ENCODE results near the gene NFKB1.

The NFKB1 gene

GRCh38 chr4:102519925-102520324, 18.8 kb downstream of the NFKB1 start:
- no peaks in the 10 kb centered on the region for H3K27me3 ChIP-seq (ENCODE audit: control insufficient read depth, insufficient read depth, low read length)
- H3K36me3 ChIP-seq (ENCODE audit: control insufficient read depth, insufficient read depth, low read length): no peaks in the 10 kb centered on the region
- H3K4me1 ChIP-seq (ENCODE audit: control insufficient read depth, insufficient read depth, low read length): no peaks in the 10 kb centered on the region

GRCh38 chr4:102521570-102521969, 20.4 kb downstream of the NFKB1 start:
- Histone ChIP-seq H3K4me3 (ENCODE audit: low read depth, low read length) (no peak overlapping the region), H3K27me3 (ENCODE audit: control insufficient read depth, insufficient read depth, low read length) (no peaks in the 10 kb centered on the region), H3K9me3 (ENCODE audit: control insufficient read depth, insufficient read depth, low read length) (no peaks in the 10 kb centered on the region), H3K9ac (ENCODE audit: low read depth, low read length) (no peak overlapping the region), H3K4me1 (ENCODE audit: control insufficient read depth, insufficient read depth, low read length) (no peaks in the 10 kb centered on the region), H3K36me3 (ENCODE audit: control insufficient read depth, insufficient read depth, low read length) (no peaks in the 10 kb centered on the region)

More at GRCh38 chr4:102519925-102520324, 18.8 kb downstream of the NFKB1 start:
- H3K4me3 ChIP-seq (ENCODE audit: low read depth, low read length): no peak overlapping the region
- H3K9ac ChIP-seq (ENCODE audit: low read depth, low read length): no peak overlapping the region
- H3K9me3 ChIP-seq (ENCODE audit: control insufficient read depth, insufficient read depth, low read length): no peaks in the 10 kb centered on the region

DNA sequence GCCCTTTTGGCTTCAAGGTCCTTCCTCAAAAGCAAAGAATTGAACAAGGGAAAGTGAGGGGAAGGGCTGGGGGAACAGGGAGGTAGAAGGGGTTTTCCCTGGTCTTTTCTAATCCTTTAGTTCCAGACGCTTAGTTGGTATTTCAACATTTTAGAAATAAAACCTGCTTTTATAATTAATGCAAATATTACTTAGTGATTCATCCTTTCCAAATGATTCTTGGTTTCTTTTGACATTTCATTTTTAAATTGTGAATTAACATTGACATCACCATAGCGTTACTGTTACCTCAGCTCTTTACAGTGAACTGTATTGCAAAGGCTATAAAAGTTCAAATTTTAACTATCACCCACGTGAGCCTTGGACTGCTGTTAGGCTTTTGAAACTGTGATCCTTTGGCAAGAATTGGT, 20.9 kb downstream of the NFKB1 start:
- H3K36me3 ChIP-seq (ENCODE audit: control insufficient read depth, insufficient read depth, low read length): no peaks in the 10 kb centered on the region

DNA sequence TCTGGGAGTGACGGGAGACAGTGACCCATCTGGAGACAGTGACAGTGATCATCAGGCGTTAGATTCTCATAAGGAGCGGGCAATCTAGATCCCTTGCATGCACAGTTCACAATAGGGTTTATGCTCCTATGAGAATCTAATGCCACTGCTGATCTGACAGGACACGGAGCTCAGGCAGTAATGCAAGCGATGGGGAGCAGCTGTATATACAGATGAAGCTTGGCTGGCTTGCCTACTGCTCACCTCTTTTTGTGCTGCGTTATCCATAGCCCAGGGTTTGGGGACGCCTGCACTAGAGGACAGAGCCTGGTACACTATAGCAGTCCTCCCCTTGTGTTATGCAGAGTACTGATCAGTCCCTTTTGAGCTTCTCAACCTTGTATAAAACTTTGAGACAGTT, 23.5 kb downstream of the NFKB1 start:
- Histone ChIP-seq H3K4me1 (ENCODE audit: control insufficient read depth, insufficient read depth, low read length) (no peaks in the 10 kb centered on the region), H3K4me3 (ENCODE audit: low read depth, low read length) (no peak overlapping the region), H3K9ac (ENCODE audit: low read depth, low read length) (no peak overlapping the region), H3K36me3 (ENCODE audit: control insufficient read depth, insufficient read depth, low read length) (no peaks in the 10 kb centered on the region), H3K27me3 (ENCODE audit: control insufficient read depth, insufficient read depth, low read length) (no peaks in the 10 kb centered on the region), H3K9me3 (ENCODE audit: control insufficient read depth, insufficient read depth, low read length) (no peaks in the 10 kb centered on the region)

More for the DNA sequence above, 20.9 kb downstream of the NFKB1 start:
- H3K4me1 ChIP-seq (ENCODE audit: control insufficient read depth, insufficient read depth, low read length): no peaks in the 10 kb centered on the region
- no peak overlapping the region for H3K9ac ChIP-seq (ENCODE audit: low read depth, low read length)
- no peaks in the 10 kb centered on the region for H3K9me3 ChIP-seq (ENCODE audit: control insufficient read depth, insufficient read depth, low read length)
- H3K4me3 ChIP-seq (ENCODE audit: low read depth, low read length): no peak overlapping the region
- no peaks in the 10 kb centered on the region for H3K27me3 ChIP-seq (ENCODE audit: control insufficient read depth, insufficient read depth, low read length)

DNA sequence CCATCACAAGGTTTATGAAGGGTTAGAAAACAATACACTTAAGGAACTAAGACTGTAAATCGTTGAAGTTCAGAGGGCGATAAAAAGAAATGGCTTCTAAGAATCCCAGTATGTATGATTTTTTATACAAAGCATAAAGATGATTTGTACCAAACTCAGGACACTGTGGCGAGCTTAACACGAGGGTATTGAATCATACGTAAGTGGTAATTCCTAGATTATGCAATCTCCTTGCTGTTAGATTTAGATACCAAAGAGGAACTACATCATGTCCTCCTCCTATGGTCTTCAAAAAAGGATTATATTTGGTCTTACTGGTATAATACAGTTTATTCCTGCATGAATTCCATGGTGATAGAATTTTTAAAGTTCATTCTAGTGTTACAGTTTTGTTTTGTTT, 23.9 kb downstream of the NFKB1 start:
- H3K36me3 ChIP-seq (ENCODE audit: control insufficient read depth, insufficient read depth, low read length): no peaks in the 10 kb centered on the region
- H3K9ac ChIP-seq (ENCODE audit: low read depth, low read length): no peak overlapping the region
- no peaks in the 10 kb centered on the region for H3K9me3 ChIP-seq (ENCODE audit: control insufficient read depth, insufficient read depth, low read length)
- H3K27me3 ChIP-seq (ENCODE audit: control insufficient read depth, insufficient read depth, low read length): no peaks in the 10 kb centered on the region
- no peak overlapping the region for H3K4me3 ChIP-seq (ENCODE audit: low read depth, low read length)
- H3K4me1 ChIP-seq (ENCODE audit: control insufficient read depth, insufficient read depth, low read length): no peaks in the 10 kb centered on the region

DNA sequence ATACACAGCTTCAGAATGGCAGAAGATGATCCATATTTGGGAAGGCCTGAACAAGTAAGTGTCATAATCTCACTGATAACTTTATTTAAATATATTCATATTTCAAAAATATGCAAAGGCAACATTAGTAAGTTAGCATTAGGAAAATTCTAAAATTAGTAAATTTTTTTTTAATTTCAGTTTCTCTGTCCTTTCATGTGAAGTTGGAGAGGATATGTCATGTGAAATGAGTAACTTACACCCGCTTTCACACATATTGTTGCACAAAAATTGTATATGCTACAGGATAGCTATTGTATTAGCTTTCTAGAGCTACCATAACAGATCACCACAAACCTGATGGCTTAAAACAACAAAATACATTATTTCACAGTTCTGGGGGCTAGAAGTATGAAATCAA, 24.3 kb downstream of the NFKB1 start:
- no peak overlapping the region for H3K9ac ChIP-seq (ENCODE audit: low read depth, low read length)
- no peaks in the 10 kb centered on the region for H3K27me3 ChIP-seq (ENCODE audit: control insufficient read depth, insufficient read depth, low read length)
- H3K4me1 ChIP-seq (ENCODE audit: control insufficient read depth, insufficient read depth, low read length): no peaks in the 10 kb centered on the region
- H3K36me3 ChIP-seq (ENCODE audit: control insufficient read depth, insufficient read depth, low read length): no peaks in the 10 kb centered on the region
- no peak overlapping the region for H3K4me3 ChIP-seq (ENCODE audit: low read depth, low read length)
- no peaks in the 10 kb centered on the region for H3K9me3 ChIP-seq (ENCODE audit: control insufficient read depth, insufficient read depth, low read length)

DNA sequence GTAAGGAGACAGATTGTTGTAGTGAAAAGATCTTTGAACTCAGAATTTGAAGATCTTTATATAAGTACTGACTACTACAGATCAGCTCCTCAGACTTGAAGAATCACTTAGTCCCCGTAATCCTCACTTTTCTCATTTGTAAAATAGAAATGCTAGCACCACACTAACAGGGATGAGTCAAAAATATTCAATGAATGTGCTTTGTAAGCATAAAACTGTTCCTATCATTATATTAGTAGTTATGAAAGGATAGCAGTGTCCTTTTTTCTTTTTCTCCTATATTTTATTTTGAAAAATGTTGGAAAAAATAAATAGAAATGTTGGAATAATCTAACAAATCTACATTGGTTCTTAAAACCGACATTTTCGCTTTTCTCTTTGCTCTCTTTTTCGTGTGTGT, 25.4 kb downstream of the NFKB1 start:
- Histone ChIP-seq H3K4me3 (ENCODE audit: low read depth, low read length) (no peak overlapping the region), H3K36me3 (ENCODE audit: control insufficient read depth, insufficient read depth, low read length) (no peaks in the 10 kb centered on the region), H3K9me3 (ENCODE audit: control insufficient read depth, insufficient read depth, low read length) (no peaks in the 10 kb centered on the region), H3K4me1 (ENCODE audit: control insufficient read depth, insufficient read depth, low read length) (no peaks in the 10 kb centered on the region), H3K27me3 (ENCODE audit: control insufficient read depth, insufficient read depth, low read length) (no peaks in the 10 kb centered on the region), H3K9ac (ENCODE audit: low read depth, low read length) (no peak overlapping the region)

GRCh38 chr4:102527695-102528283, 26.6 kb downstream of the NFKB1 start:
- Histone ChIP-seq H3K4me3 (ENCODE audit: low read depth, low read length) (no peak overlapping the region), H3K36me3 (ENCODE audit: control insufficient read depth, insufficient read depth, low read length) (no peaks in the 10 kb centered on the region), H3K9ac (ENCODE audit: low read depth, low read length) (no peak overlapping the region), H3K9me3 (ENCODE audit: control insufficient read depth, insufficient read depth, low read length) (no peaks in the 10 kb centered on the region), H3K4me1 (ENCODE audit: control insufficient read depth, insufficient read depth, low read length) (no peaks in the 10 kb centered on the region), H3K27me3 (ENCODE audit: control insufficient read depth, insufficient read depth, low read length) (no peaks in the 10 kb centered on the region)

DNA sequence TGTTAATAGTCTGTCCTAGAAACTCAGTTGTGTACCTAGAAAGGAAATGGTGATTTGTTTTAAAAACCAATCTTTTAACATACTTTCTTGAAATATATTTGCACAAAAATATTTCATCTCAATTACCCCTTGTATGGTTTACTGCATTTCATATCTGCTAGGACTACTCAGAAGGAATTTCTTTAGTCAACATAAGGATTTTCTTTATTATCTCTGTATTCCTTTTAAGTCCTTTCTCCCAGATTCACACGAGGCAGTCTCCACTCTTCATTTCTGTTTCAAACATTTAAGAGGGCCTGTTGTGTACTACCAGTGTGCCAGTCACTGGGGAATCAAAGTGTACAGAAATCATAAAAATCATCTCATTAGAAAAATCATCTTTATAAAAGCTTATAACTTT, 28.8 kb downstream of the NFKB1 start:
- Histone ChIP-seq H3K36me3 (ENCODE audit: control insufficient read depth, insufficient read depth, low read length) (no peaks in the 10 kb centered on the region), H3K9ac (ENCODE audit: low read depth, low read length) (no peak overlapping the region), H3K4me1 (ENCODE audit: control insufficient read depth, insufficient read depth, low read length) (no peaks in the 10 kb centered on the region), H3K4me3 (ENCODE audit: low read depth, low read length) (no peak overlapping the region), H3K9me3 (ENCODE audit: control insufficient read depth, insufficient read depth, low read length) (no peaks in the 10 kb centered on the region), H3K27me3 (ENCODE audit: control insufficient read depth, insufficient read depth, low read length) (no peaks in the 10 kb centered on the region)

DNA sequence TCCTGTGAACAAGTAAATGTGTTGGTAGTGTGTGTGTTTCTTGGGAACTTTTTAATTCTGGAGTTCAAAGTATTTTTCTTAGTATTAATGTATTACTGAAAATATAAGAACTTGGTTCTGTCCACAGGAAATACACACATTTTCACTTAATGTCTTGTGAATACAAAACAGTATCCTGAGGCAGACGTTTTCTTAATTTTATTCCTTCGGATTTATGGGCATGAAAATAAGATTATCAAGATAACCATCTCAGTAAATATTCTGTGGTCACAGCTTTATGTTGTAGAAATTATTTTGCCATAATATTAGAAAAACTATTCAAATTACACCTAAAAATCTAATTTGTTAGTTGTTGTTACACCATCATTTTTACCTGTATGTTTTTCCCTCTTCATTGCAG, 29.8 kb downstream of the NFKB1 start:
- H3K27me3 ChIP-seq (ENCODE audit: control insufficient read depth, insufficient read depth, low read length): no peaks in the 10 kb centered on the region
- no peaks in the 10 kb centered on the region for H3K4me1 ChIP-seq (ENCODE audit: control insufficient read depth, insufficient read depth, low read length)
- no peaks in the 10 kb centered on the region for H3K9me3 ChIP-seq (ENCODE audit: control insufficient read depth, insufficient read depth, low read length)
- H3K4me3 ChIP-seq (ENCODE audit: low read depth, low read length): no peak overlapping the region
- H3K36me3 ChIP-seq (ENCODE audit: control insufficient read depth, insufficient read depth, low read length): no peaks in the 10 kb centered on the region
- H3K9ac ChIP-seq (ENCODE audit: low read depth, low read length): no peak overlapping the region

GRCh38 chr4:102531462-102531861, 30.3 kb downstream of the NFKB1 start:
- H3K27me3 ChIP-seq (ENCODE audit: control insufficient read depth, insufficient read depth, low read length): no peaks in the 10 kb centered on the region
- H3K9me3 ChIP-seq (ENCODE audit: control insufficient read depth, insufficient read depth, low read length): no peaks in the 10 kb centered on the region
- no peak overlapping the region for H3K4me3 ChIP-seq (ENCODE audit: low read depth, low read length)
- H3K4me1 ChIP-seq (ENCODE audit: control insufficient read depth, insufficient read depth, low read length): no peaks in the 10 kb centered on the region
- no peak overlapping the region for H3K9ac ChIP-seq (ENCODE audit: low read depth, low read length)
- no peaks in the 10 kb centered on the region for H3K36me3 ChIP-seq (ENCODE audit: control insufficient read depth, insufficient read depth, low read length)

DNA sequence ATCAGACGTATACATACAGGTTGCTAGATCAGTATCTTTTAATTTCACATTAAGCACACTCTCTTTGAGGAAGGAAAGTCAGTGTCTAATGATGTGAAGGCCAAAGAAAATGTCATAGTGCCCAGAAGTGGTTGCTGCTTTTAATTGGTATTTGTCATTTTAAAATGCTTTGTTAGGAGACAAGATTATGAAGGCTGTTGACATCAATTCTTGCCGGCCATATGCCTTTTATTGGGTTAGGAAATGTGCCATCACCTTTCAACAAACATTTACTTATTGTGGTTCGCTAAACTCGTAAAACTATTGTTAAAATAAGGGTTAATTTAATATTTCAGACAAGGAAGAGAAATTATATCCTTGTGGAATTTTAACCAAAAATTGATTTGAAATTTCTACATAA, 32.2 kb downstream of the NFKB1 start:
- no peak overlapping the region for H3K4me3 ChIP-seq (ENCODE audit: low read depth, low read length)
- no peaks in the 10 kb centered on the region for H3K9me3 ChIP-seq (ENCODE audit: control insufficient read depth, insufficient read depth, low read length)
- H3K36me3 ChIP-seq (ENCODE audit: control insufficient read depth, insufficient read depth, low read length): no peaks in the 10 kb centered on the region
- H3K27me3 ChIP-seq (ENCODE audit: control insufficient read depth, insufficient read depth, low read length): no peaks in the 10 kb centered on the region
- H3K9ac ChIP-seq (ENCODE audit: low read depth, low read length): no peak overlapping the region
- H3K4me1 ChIP-seq (ENCODE audit: control insufficient read depth, insufficient read depth, low read length): no peaks in the 10 kb centered on the region

Data from iPS-15b (cell line).